GM15510 (cell line): ENCODE measurements around the gene JAZF1.

ENCODE experiments used
- POLR2A ChIP-seq: IDR thresholded peaks from 3 replicates; pipeline ENCODE4 v1.6.1; 2011; ENCODE audit warnings: borderline replicate concordance; ENCODE audit not compliant: insufficient read length; ENCODE audit errors: extremely low read depth

Gene JAZF1

DNA sequence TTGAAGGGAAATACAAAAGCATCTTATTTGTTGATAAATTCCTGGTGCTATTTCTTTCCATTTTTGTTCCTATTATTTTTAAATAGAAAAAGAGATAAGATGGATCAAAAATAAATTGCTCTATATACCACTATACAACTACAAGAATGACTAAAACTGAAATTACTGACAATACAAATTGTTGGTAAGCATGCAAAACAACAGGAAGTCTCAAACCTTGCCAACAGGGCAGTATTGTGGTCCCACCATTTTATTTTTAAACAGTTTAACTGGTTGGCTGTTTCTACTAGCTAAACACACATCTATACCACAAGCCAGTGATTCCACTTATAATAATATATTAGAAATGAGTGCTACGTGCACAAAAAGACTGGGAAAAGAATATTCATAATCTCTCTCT lies 213.0 kb downstream of the JAZF1 start:
- no peak for TF ChIP-seq POLR2A

- no peak for TF ChIP-seq POLR2A
Observed at GRCh38 chr7:27966219-27966780, 214.3 kb downstream of the JAZF1 start.

- no peak for TF ChIP-seq POLR2A
Observed at GRCh38 chr7:27965650-27966049, 214.9 kb downstream of the JAZF1 start.

GRCh38 chr7:27964820-27965219 lies 215.8 kb downstream of the JAZF1 start:
- no peak for TF ChIP-seq POLR2A

- no peak for TF ChIP-seq POLR2A
Observed at GRCh38 chr7:27963056-27963455, 217.5 kb downstream of the JAZF1 start.

DNA sequence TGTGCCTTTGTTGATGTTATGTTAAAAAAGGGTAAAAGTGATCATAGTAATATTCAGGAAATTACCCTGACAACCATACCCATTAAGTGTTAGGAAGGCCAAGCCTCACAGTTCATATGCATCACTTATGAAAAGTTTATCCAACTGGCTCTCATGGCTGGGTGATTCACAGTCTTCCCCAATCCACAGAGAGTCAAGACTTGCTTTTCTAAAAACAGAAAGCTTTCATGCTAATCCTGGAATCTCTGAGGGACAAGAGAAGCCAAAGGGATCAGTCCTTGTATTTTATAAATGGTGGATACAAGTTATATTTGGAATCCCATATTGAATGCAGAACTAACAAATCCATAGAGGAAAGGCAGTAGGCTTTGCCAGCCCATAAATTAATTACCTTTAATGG lies 218.3 kb downstream of the JAZF1 start:
- no peak for TF ChIP-seq POLR2A

GRCh38 chr7:27961255-27961654 lies 219.3 kb downstream of the JAZF1 start:
- no peak for TF ChIP-seq POLR2A

GRCh38 chr7:27960415-27960814 lies 220.2 kb downstream of the JAZF1 start:
- no peak for TF ChIP-seq POLR2A

GRCh38 chr7:27958933-27959548 lies 221.6 kb downstream of the JAZF1 start:
- no peak for TF ChIP-seq POLR2A

GRCh38 chr7:27955596-27955995 lies 225.0 kb downstream of the JAZF1 start:
- TF ChIP-seq POLR2A, result no peak

DNA sequence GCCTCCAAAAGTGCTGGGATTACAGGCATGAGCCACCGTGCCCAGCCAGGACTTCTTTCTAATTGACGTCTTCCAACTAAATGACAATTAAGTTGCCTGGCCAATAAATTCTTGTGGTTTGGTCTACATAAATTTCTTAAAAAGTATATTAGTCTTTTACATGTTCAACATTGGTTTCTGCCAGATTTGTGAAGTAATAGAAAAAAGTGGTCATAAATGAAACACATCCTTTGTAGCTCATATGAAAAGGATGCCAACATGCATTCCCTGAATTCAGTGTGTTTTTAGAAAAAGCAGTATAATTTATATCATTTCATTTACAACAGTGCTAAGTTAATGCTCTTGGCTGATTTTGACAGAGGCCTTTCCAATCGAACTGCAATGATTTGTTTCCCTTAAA lies 225.6 kb downstream of the JAZF1 start:
- TF ChIP-seq POLR2A, result no peak

DNA sequence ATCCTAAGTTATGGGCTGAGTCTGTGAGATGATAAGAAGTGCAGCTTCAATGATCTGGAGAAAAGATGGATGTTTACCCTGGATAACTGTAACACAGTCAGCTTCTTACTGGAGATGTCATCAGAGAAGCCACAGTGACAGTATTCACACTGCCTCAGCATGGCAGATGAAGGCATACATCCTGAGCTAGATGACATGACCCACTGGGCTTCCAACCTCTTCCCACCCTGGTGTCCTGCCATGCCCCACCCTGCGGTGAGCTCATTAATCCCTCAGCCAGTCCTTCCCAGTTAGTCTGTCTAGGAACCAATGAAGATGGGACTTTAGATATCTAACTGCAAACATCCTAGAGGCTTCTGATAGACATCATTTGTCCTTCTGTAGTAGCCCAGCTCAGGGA lies 226.8 kb downstream of the JAZF1 start:
- no peak for TF ChIP-seq POLR2A

- TF ChIP-seq POLR2A, result no peak
Observed at GRCh38 chr7:27953361-27953760, 227.2 kb downstream of the JAZF1 start.

DNA sequence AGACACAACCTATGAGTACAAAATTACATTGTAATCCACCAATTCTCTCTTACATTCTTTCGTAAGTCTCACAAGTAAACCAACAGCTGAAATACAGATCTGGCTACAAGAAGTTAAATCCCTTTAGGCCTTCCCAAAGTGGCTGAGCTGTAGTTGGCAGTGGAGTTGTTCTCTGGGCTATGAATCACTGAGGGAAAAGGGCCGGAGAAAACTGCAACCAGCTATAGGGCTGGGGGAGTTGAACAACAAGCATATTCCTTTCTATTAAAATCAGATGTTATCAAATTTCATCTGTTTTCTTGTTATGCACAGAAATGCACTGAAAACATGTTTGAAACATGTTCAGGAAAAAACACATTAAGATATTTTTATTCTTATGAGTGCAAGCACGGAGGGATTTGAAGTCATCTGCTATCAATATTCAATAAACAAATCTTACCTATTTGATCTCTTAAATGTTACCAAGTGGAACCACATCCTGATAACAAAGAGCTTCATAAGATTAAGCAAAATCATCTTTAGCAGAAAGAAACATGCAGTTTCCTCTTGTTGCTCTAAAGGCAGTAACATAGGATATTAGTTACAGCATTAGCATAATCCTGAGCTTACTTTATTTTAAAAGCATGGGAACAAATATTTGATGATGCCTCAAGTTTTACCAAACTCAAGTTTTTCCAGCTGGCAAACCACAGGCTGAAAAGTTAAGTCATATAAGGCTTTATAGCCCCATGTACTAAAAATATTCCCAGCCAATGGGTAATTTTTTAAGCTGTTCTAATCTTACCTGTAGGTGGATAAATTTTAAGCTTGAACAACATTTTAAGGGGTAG lies 227.9 kb downstream of the JAZF1 start:
- no peak for TF ChIP-seq POLR2A

GRCh38 chr7:27950123-27950522 lies 230.5 kb downstream of the JAZF1 start:
- no peak for TF ChIP-seq POLR2A

GRCh38 chr7:27948861-27949260 lies 231.7 kb downstream of the JAZF1 start:
- no peak for TF ChIP-seq POLR2A

DNA sequence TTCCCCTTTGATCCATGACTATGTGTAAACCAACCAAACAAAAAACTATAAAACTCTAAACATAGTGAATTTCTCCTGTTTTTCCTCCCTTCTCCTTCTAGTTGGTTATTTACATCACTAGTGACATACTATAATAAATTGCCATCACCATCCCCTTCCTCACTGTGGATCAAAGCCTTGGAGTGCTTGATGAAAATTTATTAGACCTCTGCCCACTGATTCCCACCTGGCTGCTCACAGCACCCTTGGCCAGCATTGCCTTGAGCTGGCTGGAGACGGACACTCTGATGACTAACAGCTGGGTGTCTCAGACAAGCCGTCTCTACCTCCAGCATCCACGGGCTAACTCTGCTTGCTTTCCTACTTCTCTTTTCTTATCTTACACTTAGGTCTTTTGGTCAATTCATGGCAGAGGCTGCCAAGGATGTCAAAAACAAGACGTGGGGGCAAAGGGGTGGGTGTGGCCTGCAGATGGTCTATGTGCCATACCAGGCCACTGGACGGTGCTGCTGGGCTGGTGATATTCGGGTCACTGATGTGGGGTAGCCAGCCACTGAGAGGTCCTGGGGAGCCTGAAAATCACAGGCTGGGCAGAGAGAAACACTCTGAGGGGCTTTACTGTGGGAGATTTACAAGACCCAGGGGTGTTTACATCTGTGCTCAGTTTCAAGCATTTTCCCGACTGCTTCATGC lies 232.9 kb downstream of the JAZF1 start:
- no peak for TF ChIP-seq POLR2A
